Measurements from ENCODE around the gene KCNQ1.

Gene KCNQ1

DNA sequence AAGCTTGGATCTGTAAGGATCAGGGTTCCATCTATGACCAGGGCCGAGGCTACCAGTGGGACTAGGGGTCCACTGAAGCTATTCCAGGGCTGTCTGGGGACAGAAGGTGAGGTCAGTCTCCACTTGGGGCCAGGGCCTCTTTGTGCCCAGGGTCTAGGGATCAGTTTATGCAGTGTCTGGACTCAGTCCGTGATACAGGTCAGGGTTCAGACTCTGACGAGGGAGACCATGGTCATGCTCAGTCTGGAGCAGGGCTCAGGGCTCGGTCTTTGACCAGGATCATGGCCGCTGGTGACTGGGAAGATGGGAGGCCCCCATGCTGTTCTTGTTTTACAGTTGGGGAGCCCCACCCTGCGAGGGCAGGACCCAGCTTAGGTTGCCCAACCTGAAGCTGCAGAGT lies 32.5 kb upstream of the KCNQ1 start:
- Histone ChIP-seq H3K36me3 (no peaks in the 10 kb centered on the region), H3K27ac (no peak overlapping the region), H3K9me3 (ENCODE audit: severe bottlenecking) (no peaks in the 10 kb centered on the region), H3K4me3 (ENCODE audit: low read depth, low read length) (no peak overlapping the region), H3K27me3 (ENCODE audit: insufficient read depth, low read depth, severe bottlenecking) (no peaks in the 10 kb centered on the region)
- TF ChIP-seq, protein P1, sequence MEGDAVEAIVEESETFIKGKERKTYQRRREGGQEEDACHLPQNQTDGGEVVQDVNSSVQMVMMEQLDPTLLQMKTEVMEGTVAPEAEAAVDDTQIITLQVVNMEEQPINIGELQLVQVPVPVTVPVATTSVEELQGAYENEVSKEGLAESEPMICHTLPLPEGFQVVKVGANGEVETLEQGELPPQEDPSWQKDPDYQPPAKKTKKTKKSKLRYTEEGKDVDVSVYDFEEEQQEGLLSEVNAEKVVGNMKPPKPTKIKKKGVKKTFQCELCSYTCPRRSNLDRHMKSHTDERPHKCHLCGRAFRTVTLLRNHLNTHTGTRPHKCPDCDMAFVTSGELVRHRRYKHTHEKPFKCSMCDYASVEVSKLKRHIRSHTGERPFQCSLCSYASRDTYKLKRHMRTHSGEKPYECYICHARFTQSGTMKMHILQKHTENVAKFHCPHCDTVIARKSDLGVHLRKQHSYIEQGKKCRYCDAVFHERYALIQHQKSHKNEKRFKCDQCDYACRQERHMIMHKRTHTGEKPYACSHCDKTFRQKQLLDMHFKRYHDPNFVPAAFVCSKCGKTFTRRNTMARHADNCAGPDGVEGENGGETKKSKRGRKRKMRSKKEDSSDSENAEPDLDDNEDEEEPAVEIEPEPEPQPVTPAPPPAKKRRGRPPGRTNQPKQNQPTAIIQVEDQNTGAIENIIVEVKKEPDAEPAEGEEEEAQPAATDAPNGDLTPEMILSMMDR (IDR thresholded peaks at IDR 0.05; ENCODE audit: low read depth, low read length): no peak
- no peak for DNase-seq

DNA sequence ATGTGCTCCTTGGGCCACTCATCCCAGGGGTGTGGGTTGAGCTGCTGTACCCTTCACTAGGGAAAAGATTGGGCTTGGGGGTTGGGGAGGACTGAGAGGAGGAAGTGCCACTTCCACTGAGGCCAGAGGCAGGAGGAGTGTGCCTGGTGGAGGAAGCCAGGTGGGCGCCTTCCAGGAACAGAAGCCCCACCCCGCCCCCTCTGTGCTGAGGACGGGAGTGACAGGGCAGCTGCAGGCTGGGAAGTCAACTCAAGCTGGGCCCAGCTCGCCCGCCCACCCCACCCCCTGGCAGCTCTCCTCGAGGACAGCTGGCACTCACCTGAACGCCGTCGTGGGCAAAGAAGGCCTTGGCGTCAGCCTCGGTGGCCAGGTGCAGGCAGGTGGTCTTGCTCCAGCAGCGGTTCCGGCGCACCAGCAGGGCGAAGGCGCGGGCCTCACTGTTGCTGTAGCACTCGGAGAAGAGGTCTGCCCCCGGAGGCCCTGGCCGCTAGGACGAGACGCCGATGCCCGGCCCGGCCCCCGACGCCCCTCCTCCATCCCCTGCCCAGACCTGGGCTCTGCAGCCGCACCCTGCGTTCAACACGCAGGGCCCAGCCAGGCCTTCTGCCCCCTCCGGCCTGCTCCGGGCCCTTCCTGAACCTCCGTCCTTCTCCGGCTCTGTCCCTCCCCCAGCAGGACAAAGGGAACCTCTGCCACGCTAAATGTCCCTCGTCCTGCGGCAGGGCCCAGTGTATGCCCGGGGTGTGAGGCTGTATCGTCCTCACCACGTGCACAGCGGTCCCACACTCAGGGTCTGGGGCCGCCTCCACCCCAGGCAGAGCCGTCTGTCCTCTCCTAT lies 30.8 kb upstream of the KCNQ1 start:
- H3K36me3 ChIP-seq: no peaks in the 10 kb centered on the region
- no peak overlapping the region for H3K4me3 ChIP-seq (ENCODE audit: low read depth, low read length)
- TF ChIP-seq, protein P1 (IDR thresholded peaks at IDR 0.05; ENCODE audit: low read depth, low read length): no peak
- no peak for DNase-seq
- H3K27ac ChIP-seq: no peak overlapping the region
- H3K9me3 ChIP-seq (ENCODE audit: severe bottlenecking): no peaks in the 10 kb centered on the region
- no peaks in the 10 kb centered on the region for H3K27me3 ChIP-seq (ENCODE audit: insufficient read depth, low read depth, severe bottlenecking)

DNA sequence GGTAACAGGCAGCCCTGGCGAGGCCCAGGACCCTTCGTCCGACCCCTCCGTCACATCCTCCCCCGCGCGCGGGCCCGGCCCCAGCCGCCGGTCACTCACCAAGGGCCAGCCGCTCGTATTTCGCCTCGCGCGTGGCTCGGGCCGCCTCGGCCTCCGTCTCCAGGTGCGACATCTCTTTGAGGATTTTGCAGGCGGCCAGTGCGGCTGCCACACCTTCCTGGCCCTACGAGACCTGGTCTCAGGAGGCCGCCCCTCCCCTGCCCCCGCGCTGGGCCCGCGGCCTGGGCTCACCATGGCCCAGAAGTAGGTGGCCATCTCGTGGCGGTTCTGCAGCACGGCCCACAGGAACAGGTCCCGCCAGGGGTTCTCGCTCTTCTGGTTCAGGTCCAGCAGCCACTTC lies 30.2 kb upstream of the KCNQ1 start:
- no peaks in the 10 kb centered on the region for H3K36me3 ChIP-seq
- TF ChIP-seq, protein P1 (IDR thresholded peaks at IDR 0.05; ENCODE audit: low read depth, low read length): no peak
- no peaks in the 10 kb centered on the region for H3K27me3 ChIP-seq (ENCODE audit: insufficient read depth, low read depth, severe bottlenecking)
- no peak overlapping the region for H3K4me3 ChIP-seq (ENCODE audit: low read depth, low read length)
- no peak overlapping the region for H3K27ac ChIP-seq
- no peak for DNase-seq
- H3K9me3 ChIP-seq (ENCODE audit: severe bottlenecking): no peaks in the 10 kb centered on the region

DNA sequence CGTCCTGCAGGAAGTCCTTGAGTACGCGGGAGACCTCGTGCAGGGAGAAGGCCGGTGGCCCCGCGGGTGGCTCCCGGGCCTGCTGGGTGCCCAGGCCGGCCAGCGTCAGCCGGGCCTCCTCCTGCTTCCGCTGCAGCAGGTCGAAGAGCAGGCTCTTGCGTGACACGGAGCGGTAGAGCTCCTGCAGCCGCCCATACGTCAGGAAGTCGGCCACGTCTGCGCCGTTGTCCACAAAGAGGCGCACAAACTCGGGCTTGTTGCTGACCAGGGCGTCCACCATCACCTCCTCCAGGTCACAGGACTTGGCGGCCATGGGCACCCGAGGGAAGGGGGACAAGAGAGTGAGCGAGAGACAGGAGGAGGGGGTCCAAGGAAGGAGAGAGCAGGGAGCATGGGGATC lies 29.6 kb upstream of the KCNQ1 start:
- no peak overlapping the region for H3K4me3 ChIP-seq (ENCODE audit: low read depth, low read length)
- H3K27ac ChIP-seq: no peak overlapping the region
- H3K9me3 ChIP-seq (ENCODE audit: severe bottlenecking): no peaks in the 10 kb centered on the region
- H3K36me3 ChIP-seq: no peaks in the 10 kb centered on the region
- H3K27me3 ChIP-seq (ENCODE audit: insufficient read depth, low read depth, severe bottlenecking): no peaks in the 10 kb centered on the region
- no peak for DNase-seq
- TF ChIP-seq, protein P1 (IDR thresholded peaks at IDR 0.05; ENCODE audit: low read depth, low read length): no peak

DNA sequence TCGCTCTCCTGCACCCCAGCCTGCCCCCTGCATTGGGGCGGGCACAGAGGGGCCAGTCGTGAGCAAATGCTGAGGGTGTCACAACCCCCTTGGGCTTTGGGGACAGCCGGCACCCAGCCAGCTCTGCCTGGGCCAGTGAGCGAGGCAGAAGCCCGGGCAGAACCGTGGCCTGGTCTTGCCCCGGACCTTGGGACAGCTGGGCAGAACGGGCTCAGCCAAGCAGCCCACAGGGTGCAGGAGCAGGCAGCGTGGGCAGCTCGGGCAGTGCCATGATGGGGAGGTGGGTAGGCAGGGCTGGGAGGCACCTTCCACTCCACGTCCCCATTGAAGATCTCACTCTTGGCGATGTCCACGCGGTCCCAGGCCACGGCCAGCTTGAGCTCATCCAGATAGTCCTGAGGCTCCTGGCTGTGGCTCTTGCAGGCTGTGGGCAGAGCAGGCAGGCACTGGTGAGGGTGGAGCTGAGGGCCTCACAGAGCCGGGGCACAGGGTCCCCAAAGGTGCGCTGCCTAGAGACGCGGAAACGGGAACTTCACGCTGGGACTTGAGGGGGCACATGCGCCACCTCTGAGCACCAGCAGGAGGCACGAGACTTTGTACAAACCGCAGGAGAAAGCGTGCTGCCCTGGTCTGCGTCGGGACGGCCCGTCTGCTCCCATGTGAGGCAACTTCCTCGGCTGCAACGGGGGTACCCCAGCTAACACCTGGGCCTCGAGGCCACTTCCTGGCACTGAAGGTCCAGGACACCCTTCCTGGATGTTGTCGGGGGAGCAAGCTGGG lies 29.0 kb upstream of the KCNQ1 start:
- TF ChIP-seq, protein P1 (IDR thresholded peaks at IDR 0.05; ENCODE audit: low read depth, low read length): peak; percentile 16; the same call in 1 of the 2 replicates
- DNase-seq: no peak
- Histone ChIP-seq H3K27me3 (ENCODE audit: insufficient read depth, low read depth, severe bottlenecking) (peaks cover 5% of the 10 kb centered on the region), H3K4me3 (ENCODE audit: low read depth, low read length) (no peak overlapping the region), H3K9me3 (ENCODE audit: severe bottlenecking) (no peaks in the 10 kb centered on the region), H3K27ac (no peak overlapping the region), H3K36me3 (no peaks in the 10 kb centered on the region)
